Keratinocyte (primary cell): Measurements from ENCODE around the gene NPDC1.

Experiments used
- EZH2 ChIP-seq: IDR thresholded peaks from one replicate; pipeline ENCODE4 v1.6.1; 2012; ENCODE audit warnings: inconsistent platforms, mild to moderate bottlenecking, low read length, moderate library complexity
- TF ChIP-seq, protein P1 (sequence below), 3 experiments: IDR thresholded peaks in 1 of 3; conservative IDR thresholded peaks in 1 of 3; optimal IDR thresholded peaks in 1 of 3; 2 replicates in 2 of 3; 3 replicates in 1 of 3; pipeline versions ENCODE3 to v1.5.1; 2011; ENCODE audit warnings: low read length in 3 of 3, mild to moderate bottlenecking in 3 of 3, moderate library complexity in 2 of 3, control low read depth in 1 of 3, inconsistent platforms in 1 of 3; ENCODE audit not compliant: insufficient read depth in 2 of 3; ENCODE audit errors: extremely low read depth in 1 of 3

DNA sequence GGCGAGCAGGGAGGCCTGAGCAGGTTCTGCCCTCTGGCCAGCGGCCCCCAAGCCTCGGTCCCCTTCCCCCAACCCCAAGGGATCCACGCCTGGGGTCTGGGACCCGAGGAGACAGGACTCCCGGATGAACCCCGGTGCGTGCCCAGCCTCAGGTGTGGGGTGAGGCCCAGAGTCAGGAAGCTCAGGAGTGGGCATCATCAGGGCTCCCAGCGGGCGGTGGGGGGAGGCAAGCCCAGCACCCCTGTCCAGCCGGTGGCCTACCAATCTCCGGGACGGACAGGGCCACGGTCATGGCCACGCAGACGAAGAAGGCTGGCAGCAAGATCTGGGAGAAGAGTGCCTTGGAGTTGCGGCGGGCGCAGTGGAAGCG, 32.4 kb downstream of the NPDC1 start:
- TF ChIP-seq, protein P1, sequence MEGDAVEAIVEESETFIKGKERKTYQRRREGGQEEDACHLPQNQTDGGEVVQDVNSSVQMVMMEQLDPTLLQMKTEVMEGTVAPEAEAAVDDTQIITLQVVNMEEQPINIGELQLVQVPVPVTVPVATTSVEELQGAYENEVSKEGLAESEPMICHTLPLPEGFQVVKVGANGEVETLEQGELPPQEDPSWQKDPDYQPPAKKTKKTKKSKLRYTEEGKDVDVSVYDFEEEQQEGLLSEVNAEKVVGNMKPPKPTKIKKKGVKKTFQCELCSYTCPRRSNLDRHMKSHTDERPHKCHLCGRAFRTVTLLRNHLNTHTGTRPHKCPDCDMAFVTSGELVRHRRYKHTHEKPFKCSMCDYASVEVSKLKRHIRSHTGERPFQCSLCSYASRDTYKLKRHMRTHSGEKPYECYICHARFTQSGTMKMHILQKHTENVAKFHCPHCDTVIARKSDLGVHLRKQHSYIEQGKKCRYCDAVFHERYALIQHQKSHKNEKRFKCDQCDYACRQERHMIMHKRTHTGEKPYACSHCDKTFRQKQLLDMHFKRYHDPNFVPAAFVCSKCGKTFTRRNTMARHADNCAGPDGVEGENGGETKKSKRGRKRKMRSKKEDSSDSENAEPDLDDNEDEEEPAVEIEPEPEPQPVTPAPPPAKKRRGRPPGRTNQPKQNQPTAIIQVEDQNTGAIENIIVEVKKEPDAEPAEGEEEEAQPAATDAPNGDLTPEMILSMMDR (optimal IDR thresholded peaks at IDR 0.05 in 1 of 3, IDR thresholded peaks at IDR 0.05 in 1 of 3, conservative IDR thresholded peaks at IDR 0.05 in 1 of 3; ENCODE audit: extremely low read depth in 1 of 3, insufficient read depth in 2 of 3, low read length in 3 of 3), result no peak
- TF ChIP-seq EZH2, result no peak
